ENCODE data around the gene IGF1R.
A peak's percentile ranks its signal among the peaks of the same experiment; 100 is the strongest.

IGF1R gene

DNA sequence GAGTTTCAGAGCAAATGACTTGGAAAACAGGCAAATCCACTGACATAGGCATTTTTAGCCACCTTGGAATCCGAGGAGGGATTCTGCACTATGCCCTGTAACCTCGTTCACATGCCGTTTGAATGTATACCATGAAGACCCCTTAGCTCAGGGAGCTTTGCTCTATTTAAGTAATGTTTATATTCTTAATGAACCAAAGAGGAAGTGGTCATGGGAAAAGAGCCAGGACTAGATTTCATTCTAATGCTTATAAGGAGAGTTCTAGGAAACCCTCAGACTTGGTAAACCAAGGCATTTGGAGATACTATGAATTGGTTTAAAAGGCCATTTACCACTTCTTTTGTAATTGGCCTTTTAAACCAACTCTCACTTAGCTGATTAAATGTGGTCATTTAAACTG, 178.9 kb downstream of the IGF1R start:
- no peak for DNase-seq (ENCODE audit: low spot score)

DNA sequence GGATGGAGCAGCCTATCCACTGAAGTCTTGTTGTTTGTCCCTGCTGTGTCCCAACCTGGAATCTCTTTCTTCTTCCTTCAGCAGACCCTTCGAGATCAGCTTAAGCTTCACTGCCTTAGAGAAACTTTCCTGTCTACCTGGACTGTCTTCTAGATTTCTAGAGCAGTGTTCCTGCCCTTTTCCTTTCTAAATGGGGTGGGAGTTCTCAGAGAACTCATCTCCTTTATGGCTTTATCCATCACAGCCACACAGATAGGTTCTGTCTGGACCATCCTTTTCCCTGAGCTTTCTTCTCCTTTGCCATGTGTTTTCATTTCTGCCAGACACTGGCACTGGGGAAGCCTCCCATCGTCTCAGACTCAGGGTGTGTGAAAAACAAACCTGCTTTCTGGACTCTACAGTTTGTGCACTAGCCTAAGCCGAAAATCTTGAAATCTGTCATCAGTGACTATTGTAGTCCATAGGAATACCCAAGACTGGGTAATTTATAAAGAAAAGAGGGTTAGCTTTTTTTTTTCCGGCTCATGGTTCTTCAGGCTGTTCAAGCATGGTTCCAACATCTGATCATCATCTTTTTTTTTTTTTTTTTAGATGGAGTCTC, 181.8 kb downstream of the IGF1R start:
- no peak for DNase-seq (ENCODE audit: low spot score)

DNA sequence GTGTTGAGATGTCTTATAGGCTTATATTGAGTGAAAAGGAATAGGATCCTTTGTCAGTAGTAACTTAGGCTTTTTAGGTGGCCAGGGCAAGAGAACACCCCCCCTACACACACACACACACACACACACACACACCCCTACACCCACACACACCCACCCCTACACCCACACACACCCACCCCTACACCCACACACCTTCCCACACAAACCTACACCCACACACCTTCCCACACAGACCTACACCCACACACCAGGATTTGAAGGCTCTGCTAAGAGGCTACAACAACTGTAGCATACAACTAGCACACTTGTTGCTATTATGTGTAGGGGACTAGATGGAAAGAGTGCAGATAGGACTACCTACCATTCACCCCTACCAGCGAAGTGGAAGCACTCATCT, 186.6 kb downstream of the IGF1R start:
- no peak for DNase-seq (ENCODE audit: low spot score)

DNA sequence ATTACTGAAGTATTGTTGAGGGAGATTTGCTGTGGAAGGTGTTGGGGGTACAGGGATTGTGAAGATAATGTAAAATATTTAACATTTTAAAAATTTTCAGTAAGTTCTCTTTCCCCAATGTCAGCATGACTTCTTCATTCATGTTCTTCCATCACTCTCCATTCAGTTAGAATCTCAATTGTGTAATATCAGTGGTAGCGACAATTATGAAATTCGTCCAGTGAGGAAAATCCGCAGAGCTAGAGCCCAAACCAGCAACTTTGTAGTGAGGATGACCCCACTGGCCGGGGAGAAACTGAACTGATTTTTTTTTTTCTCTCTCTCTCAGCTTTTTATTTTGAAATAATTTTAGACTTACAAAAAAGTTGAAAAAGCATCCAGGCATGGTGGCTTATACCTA, 187.5 kb downstream of the IGF1R start:
- DNase-seq (ENCODE audit: low spot score) = no peak

DNA sequence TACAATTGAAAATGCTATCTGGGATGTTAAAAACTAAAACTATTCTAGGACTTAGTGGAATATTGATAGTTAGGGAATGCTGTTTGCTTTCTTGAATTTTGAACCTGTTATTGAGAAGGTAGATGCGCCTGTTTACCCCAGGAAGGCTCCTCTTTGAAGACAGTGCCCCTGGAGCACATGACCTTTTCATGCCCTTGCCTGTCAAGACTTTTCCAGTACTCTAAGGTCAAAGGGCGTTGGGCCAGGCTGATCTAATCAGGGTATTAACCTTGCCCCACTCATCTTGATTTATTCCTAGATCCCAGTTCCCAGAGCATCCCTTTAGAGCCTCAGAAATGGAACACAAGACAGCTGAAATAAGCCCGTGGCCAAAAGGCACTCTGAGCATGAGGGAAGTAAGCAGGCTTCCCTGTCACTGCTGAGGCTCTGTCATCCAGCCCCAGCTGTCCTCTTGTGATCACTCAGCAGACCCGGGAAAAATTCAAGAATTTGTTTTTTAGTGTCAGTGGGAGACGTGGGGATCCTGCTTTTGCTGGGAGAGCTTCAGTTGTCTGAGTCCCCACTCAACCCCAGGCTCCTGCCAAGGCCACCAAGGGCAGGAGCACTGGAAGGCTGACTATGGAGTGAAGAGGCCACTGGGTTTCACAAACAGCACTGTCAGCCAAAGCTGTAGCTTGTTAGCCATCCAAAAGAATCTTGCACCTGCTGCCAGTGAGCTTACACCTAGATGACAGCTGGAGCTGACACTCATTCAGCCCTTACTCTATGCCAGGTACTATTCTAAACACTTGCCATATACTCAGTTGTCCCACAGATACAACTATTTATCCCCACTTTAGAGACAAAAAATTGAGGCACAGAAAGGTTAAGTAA, 190.3 kb downstream of the IGF1R start:
- DNase-seq (ENCODE audit: low spot score) = no peak

DNA sequence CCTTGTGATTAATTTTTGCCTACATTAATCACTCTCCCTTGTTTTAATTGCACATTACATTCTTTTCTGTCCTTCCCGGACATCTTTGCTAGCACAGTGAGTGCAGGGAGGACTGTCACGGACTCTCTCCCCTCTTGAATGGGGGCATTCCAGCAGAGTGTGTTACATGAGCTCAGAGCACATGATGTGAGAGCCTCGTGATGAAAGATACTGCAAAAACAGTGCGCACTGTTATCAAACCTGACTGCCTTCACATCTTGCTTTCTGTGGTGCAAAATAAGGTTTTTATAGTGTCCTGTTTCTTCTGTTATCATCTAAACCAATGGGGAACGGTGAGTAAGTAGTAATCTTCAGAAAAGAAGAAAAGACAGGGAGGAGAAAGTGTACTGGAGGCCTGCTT, 191.7 kb downstream of the IGF1R start:
- no peak for DNase-seq (ENCODE audit: low spot score)

DNA sequence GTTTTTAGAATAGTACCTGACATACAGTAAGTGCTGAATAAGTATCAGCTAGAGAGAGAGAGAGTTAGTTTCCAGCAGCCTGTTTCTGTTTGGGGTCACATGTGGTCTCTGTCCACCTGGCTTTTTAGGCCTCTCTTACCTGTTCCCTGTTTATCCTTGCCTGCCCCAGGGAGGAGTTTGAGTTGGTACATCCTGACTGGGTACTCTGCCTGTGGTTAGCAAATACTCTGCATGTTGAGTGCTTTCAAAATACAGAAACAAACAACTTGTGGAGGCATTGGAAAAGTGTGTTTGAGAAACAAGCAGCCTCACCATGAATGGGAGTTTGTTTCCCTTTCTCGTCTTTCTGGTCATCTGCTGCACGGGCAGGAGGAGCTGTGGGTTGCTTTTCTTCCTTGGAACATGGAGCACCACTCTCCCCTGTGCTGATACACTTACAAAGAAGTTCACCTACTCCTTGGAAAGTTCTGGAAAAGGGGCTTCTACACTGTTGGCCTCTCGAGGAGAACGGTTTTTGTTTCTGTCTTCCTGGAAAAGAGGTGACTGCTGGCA, 193.2 kb downstream of the IGF1R start:
- no peak for DNase-seq (ENCODE audit: low spot score)

DNA sequence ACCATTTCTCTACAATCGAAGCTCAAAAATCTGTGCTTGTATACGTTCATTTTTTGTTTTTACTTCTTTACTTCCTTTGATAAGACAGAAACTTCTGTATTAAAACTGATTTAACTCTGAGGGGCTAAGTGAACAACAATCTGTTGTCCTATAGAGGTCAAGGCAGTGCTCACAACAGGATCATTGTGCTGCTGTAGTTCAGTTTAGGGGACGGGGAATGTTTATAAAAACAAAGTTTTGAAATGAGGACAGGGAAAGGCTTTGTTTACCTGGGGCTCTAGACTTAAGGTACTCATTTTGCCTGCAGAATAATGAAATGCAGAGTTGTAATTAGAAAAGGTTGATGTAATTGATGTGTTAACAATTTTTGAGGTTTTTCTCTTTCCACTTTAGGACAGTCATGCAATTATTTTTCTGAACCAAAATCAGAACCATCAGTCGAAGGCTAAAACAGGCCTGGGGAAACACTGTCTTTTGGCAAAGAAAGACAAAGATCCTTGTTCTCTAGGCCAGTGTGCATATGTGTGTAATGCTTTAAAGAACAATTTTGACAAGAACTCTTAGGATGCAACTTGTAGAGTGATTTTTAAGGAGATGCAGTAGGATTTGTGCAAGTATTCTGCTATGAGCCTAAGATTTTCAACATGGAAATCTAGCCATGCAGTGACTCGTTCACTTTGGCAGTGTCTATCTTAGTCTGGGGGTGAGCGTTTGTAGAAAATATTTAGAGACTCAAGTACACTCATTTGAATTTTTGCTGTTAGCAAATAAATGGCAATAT, 194.0 kb downstream of the IGF1R start:
- no peak for DNase-seq (ENCODE audit: low spot score)

DNA sequence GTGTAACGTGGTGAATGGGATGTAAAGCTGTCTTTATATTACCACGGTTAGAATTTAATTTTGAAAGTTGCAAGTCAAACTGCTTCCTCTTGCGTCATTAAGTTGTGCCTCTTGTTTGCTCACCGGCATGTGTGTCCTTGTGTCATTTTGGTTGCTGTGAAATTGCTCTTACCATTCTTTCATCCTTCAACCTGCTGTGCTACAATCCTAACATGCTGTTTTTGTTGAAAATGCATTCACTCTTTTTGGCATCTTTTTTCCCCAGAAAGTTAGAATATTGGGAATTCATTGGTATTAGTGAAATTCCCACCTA, 194.6 kb downstream of the IGF1R start:
- no peak for DNase-seq (ENCODE audit: low spot score)

DNA sequence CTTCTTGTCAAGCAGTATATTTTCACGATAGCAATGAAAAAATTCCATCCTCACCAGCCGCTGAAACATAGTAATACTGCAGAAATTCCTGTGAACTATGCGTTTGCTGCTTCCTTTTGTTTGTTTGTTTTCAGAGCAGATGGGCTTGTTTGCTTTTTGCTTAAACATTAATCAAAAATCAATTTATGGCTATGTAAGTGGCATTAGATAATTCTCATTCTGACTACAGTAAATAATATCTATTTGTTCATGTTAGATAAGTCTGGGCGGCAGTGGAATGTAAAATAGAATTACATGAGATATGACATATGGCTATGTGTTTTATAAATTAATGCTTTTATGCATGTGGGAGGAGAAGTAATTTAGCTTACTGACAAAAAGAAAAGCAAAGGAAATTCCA, 195.5 kb downstream of the IGF1R start:
- DNase-seq (ENCODE audit: low spot score) = no peak

DNA sequence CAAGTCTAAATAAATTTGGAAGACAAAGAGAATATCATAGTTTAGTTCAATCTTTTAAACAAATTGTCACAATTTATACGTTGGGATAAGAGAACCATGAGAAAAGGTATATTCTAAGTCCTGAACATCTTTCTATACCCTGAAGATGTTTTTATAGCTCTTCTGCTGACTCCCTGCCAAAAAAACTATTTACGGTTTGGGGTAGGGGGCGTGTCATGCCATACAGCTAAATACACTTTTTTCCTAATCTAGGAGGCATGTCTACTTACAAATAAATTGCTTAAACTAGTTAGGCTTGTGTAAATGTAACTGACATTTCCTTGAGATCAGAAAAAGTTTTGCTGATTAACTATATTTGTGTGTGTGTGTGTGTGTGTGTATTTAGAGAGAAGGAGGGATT, 195.9 kb downstream of the IGF1R start:
- no peak for DNase-seq (ENCODE audit: low spot score)

DNA sequence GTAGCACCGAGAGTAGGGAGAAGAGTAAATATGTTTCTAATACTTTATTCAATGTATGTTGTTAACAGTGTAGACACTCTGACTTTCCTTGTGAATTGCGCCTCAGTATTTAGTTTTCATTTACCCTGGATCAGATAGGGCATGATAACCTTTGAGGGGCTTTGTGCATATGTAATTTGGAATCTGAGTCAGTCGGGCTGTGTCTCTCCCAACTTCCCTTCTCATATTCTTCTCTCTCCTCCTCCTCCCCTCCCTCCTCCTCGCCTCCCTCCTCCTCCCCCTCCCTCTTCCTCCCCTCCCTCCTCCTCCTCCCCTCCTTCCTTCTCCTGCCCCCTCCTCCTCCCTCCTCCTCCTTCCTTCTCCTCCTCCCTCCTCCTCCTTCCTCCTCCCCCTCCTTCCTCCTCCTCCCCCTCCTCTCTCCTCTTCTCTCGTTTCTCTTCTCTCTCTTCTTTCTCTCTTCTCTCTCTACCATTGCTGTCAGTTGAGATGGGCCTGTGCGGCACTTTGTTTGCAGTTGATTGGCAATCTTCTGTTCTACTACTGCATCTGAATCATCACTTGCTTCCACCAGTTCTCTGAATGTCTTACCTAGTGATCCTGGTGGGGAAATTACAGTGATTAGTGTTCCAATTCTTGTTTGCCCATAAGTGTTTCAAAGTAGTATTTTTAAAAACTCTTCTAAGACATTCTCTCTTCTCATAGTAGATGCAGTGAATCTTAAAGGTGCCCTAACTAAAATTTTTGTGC, 197.0 kb downstream of the IGF1R start:
- DNase-seq (ENCODE audit: low spot score) = no peak

DNA sequence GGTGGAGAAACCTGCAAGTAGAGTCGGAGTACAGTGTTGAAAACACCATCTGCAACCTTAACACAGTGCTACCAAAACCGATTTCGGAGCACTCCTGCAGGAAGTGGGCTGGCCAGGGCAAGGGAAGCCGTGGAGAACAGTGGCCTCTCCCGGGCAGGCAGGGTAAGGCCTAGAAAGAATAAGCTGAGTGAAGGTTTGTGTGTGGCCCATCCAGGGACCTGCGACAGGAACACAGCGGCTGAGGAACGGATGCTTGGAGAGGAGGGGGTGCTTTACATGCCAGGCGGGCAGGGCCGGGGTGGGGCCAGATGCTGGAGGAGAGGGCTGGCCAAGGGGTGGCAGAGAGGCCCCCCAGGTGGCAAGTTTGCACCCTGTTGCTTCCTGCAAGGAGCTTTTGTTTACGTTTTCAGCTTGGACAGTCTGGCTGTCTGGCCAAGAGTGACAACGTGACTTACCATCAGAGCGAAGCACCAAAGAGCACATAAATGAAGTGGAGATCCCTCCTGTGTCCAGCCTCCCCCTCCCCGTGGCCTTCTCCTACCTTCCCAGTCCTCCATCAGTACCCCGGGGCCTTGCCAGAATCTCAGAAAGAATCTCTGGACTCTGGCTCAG, 202.7 kb downstream of the IGF1R start:
- peak; percentile 66 for DNase-seq (ENCODE audit: low spot score)

DNA sequence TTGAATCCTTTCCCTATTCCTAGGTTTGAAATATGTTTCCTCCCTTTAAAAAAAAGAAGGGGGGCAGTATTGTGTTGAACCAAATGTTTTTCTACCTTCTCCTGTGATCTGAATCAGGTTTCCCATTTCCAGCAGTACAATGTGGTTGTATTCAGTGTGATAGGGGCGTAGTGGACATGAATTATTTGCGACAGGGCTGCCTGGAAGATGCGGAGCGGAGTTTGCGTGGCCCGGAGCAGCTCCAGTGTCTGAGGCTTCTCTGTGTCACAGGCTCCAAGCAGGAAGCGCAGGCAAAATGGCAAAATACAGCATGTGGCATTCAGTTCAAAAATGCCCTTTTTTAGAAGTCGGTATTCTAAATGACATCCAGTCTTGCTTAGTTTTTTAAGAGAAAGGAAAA, 204.8 kb downstream of the IGF1R start:
- DNase-seq (ENCODE audit: low spot score) = peak; percentile 75

DNA sequence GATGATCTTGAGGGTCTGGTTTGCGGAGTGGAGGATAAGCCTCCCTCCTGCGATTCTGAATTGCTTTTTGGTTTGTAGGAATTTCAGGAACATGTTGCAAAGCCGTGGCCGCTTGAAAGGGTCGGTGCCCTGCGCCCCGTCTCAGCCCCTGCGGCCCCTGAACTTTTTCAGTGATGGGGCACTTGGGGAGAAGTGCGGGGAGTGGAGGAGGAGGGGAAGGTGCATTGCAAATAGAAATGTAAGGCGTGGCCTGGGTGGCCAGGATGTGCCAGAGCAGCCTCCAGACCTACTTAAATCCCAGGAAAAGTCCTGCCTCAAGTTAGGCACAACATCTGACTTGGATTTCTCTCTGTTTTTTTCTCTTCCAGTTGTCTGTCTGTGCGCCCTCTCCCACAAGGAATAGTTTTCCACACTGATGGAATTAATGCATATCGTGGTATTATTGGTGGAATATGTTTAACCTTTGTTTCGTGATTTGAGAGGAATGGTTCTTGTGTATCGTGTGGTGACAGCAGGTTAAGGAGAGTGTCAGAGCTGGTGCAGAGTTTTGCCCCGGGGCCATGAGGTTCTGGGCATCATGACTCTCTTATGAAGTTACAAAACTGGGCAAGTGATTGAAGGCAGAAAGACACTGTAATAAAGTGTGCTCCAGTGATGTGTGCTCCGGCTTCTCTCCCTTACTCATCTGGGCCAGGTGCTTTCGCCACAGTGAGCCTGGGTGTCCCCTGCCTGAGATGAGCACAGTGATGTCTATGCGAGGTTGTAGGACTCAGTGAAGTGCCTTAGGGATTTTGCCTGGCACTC, 205.5 kb downstream of the IGF1R start:
- no peak for DNase-seq (ENCODE audit: low spot score)

DNA sequence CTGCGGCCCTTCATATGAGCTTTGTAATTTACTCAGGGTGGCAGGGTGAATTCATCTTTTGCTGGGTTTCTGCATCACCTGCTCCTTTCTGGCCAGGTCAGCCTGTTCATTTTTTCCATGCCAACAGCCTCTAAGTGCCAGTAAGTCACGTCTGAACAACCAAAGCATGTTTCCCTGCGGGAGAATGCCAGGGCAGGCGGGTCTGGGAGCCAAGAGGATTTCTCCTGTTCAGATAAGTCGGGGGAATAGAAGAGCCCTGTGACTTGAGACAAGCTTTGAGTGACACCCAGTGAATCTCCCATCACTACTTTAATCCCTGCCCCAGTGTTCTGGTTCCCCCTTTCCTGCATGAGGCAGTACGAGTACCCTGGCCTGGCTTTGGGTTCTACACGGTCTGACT, 206.2 kb downstream of the IGF1R start:
- no peak for DNase-seq (ENCODE audit: low spot score)

DNA sequence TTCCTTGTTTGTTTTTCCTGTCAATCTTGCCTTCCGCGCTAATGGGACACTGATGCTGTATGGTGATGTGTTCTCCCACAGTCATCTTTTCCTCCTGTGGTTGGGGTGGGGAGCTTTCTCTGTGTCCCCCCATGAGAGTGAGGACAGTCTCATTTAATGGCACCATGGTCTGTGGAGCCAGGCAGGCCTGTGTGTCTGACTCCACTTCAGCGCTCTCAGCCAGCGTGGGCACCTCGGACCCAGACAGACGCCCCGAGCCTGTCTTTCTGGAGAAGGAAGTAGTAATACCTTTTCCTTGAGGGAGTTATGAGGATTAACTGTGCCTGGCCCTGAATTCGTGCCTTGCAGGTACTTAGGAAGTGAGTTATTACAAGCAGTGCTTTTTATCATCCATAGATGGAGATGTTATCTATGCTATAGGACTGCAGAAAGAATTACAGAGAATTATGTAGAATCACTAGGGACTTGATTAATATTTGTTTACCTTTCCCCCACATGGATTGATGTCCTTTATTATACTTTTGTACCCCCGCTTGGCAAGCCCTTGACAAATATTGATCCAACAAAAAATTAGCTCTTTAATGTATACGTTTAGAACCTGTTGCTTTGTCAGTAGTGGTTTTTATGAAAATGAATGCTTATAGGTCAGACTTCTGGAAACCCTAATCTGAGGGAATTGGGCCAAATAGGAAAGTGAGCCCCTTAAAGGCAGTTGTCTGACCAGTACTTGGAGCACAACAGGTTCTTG, 206.9 kb downstream of the IGF1R start:
- DNase-seq (ENCODE audit: low spot score) = no peak

DNA sequence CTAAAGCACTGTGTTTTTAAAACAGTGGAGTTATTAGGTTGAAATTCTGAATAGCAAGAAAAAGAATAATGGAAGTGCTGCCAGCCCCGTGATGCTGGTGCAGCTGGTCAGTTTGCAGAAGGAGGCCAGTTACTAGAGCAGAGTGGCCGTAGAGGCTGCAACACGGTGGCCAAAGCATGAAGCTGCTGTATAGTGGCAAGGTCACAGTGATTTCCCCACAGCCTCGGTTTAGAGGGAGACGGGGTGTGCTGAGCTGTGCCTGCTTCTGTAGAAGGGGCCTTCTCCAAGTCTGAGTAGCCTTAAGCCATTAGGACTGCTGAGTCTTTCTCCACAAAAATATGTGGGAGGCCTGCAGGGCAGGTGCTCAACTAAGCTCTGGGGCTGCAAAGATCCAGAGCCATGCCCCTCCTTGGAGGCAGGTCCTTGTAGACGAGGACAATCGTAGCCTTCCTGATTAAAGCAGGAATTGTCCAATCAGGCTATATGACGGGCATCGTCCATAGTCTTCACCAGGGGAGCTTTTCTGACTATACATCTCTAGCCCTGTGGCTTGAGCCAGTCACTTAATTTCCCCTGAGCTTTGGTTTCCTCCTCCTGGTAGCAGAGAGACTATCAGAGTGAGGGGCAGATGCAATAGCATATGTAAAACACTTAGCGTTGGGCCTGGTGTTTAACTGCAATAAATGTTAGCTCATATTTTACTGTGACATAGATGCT, 207.6 kb downstream of the IGF1R start:
- no peak for DNase-seq (ENCODE audit: low spot score)

DNA sequence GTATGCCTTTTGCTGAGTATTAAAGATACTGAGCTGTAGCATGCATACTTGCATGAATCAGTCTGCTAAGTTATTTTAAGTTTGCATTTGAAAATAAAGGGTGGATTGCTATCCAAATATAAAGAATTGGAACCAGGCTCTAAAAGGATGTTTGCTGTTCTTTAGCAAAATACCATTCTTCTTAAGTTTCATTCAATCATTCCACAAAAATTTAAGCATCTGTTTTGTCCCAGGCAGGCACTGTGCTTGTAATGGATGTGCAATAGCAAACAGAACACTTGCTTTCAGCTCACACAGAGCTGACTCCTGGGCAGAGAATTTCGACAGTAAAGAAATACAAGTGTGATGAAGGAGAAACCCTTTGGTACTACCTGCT, 208.2 kb downstream of the IGF1R start:
- DNase-seq (ENCODE audit: low spot score) = no peak

DNA sequence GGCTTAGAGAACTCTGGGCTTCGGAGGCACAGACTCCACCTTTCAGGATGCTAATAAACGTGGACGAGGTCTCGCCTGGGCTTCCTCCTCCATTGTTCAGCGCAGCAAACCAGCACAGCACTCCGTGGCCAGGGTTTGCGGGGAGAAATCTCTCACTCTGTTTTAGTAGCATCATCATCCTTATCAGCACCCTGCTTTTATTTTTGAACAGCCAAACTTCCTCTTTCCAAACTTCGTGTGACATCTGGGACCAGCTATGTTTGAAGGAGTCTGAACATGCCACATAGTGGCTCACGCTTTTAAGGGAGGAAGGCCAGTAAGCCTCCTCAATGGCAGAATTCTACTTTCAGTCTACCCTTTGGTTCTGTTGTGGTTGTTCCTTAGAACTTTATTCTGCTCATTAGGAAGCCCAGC, 210.3 kb downstream of the IGF1R start:
- no peak for DNase-seq (ENCODE audit: low spot score)

Data from CD4-positive, alpha-beta T cell treated with Interleukin-15 for 4 hours (primary cell).